ENCODE measurements around the gene NR6A1. TPM values are rescaled to one million over a fixed set of nuclear protein-coding genes. Genes with fewer than 3 reads are reported as not detected.

The NR6A1 gene
- polyA plus RNA-seq, 1 experiment: 0.10 TPM

DNA sequence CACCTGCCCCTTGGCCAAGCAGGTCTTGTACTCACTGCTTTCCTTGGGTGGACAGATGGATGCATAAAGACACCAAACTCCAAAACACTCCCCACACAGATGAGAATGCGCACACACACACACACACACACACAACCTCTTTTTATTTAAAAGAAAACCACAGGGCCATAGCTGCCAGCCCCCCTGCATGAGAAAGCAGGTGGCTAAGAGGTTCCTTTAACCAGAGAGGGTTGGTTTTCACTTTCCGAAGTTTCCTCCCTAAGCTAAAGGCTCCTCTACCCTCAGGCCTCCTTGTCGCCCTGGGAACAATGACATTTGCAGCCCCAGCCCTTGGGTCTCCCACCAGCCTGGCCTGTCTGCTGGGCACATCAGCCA, 275.0 kb downstream of the NR6A1 start:
- TF ChIP-seq, protein P1, sequence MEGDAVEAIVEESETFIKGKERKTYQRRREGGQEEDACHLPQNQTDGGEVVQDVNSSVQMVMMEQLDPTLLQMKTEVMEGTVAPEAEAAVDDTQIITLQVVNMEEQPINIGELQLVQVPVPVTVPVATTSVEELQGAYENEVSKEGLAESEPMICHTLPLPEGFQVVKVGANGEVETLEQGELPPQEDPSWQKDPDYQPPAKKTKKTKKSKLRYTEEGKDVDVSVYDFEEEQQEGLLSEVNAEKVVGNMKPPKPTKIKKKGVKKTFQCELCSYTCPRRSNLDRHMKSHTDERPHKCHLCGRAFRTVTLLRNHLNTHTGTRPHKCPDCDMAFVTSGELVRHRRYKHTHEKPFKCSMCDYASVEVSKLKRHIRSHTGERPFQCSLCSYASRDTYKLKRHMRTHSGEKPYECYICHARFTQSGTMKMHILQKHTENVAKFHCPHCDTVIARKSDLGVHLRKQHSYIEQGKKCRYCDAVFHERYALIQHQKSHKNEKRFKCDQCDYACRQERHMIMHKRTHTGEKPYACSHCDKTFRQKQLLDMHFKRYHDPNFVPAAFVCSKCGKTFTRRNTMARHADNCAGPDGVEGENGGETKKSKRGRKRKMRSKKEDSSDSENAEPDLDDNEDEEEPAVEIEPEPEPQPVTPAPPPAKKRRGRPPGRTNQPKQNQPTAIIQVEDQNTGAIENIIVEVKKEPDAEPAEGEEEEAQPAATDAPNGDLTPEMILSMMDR (IDR thresholded peaks at IDR 0.05; ENCODE audit: low read depth, low read length): no peak
- Histone ChIP-seq H3K27ac (ENCODE audit: low read depth, low read length) (no peak overlapping the region), H3K27me3 (ENCODE audit: control insufficient read depth, insufficient read depth, low read length) (peaks cover 80% of the 10 kb centered on the region), H3K4me3 (ENCODE audit: low read depth, low read length) (no peak overlapping the region), H3K9me3 (ENCODE audit: control insufficient read depth, insufficient read depth, low read length) (no peaks in the 10 kb centered on the region; the same call in 1 of the 2 replicates)
- CTCF ChIA-PET: no interaction called here
- DNase-seq (ENCODE audit: low read depth, low spot score): no peak
- POLR2A ChIA-PET: interaction anchor here (0.7 kb wide), 1 partner anchor 24 kb away, joined by 4 read pairs; no protein-coding TSS in a partner anchor

DNA sequence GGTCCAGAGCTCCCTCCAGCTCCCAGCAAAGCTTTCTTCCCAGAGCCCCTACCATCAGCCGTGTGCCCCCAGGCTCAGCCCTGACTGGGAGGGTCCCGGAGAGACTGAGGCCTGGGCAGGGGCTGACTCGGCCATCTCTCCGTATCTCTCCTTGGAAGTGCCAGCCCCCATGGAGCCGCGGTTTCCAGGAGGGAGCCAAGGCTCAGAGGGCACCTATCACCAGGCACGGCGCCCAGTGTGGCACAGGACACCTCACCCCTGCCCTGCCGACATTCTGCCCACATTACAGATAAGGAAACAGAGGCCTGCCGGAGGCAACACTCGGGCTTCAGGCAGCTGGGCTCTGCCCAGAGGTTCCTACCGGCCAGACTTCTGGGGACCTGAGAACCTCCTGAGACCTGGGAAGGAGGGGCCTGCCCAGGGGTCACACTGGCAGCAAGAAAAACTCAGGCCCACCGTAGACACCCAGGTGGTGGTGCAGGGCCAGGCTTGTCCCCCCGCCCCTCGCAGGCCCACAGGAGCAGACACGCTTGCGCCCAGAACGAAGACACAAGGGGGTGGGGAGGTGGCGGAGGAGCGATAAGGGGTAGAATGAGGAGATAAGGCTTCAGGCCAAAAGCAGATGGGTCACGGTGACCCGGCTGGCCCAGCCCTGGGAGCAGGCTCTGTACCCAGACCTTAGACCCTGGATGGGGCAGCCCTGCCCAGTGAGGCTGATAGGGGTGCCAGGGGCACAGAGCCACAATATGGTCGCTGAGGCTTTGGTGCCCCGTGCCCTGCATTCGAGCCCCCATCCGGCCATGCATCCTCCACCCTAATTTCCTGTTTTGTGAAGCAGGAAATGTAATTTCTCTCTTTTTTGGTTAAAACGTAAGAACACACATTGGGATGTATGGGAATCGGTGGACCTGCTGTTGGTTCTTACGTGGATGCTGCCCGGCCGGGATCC, 275.7 kb downstream of the NR6A1 start:
- TF ChIP-seq, protein P1 (IDR thresholded peaks at IDR 0.05; ENCODE audit: low read depth, low read length): no peak
- H3K27me3 ChIP-seq (ENCODE audit: control insufficient read depth, insufficient read depth, low read length): peaks cover 79% of the 10 kb centered on the region
- H3K4me3 ChIP-seq (ENCODE audit: low read depth, low read length): no peak overlapping the region
- CTCF ChIA-PET: no interaction called here
- POLR2A ChIA-PET: interaction anchor here (0.7 kb wide), 1 partner anchor 24 kb away, joined by 4 read pairs; no protein-coding TSS in a partner anchor
- DNase-seq (ENCODE audit: low read depth, low spot score): no peak
- H3K9me3 ChIP-seq (ENCODE audit: control insufficient read depth, insufficient read depth, low read length): no peaks in the 10 kb centered on the region; the same call in 1 of the 2 replicates
- no peak overlapping the region for H3K27ac ChIP-seq (ENCODE audit: low read depth, low read length)

DNA sequence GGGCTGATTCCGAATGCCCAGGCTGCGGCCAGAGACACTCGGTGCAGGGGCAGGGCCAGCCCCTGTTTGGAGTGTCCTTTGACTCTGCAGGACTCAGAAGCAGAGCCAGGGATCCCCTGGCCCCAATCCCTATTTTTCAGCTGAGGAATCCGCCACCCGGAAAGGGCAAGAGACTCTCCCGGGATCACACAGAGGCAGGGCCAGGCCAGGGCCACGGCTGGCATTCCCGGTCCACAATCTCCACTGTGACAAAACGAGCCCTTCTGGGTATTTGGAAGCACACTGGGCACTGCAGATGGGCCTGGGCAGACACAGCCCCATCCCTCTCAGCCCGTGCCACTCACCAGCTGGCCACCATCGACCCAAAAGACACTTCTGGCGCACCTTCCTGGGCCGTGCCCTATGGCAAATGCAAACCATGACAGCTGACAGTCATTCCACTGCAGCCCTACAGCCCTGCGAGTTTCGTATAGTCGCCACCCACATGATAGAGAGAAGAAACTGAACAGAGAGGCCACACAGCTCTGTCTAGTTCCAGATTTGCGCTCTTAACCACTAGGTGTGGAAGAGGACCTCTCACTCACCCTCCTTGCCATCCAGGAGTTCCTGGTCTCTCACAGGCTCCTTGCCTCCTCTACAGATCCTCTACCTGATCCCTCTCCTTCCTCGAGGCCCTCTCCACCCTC, 277.2 kb downstream of the NR6A1 start:
- TF ChIP-seq, protein P1 (IDR thresholded peaks at IDR 0.05; ENCODE audit: low read depth, low read length): no peak
- Histone ChIP-seq H3K27ac (ENCODE audit: low read depth, low read length) (no peak overlapping the region), H3K27me3 (ENCODE audit: control insufficient read depth, insufficient read depth, low read length) (peaks cover 80% of the 10 kb centered on the region), H3K9me3 (ENCODE audit: control insufficient read depth, insufficient read depth, low read length) (no peaks in the 10 kb centered on the region; the same call in 1 of the 2 replicates), H3K4me3 (ENCODE audit: low read depth, low read length) (no peak overlapping the region)
- CTCF ChIA-PET: interaction anchor here (0.6 kb wide), 1 partner anchor 42 kb away, joined by 7 read pairs; no protein-coding TSS in a partner anchor
- DNase-seq (ENCODE audit: low read depth, low spot score): no peak
- POLR2A ChIA-PET: no interaction called here

DNA sequence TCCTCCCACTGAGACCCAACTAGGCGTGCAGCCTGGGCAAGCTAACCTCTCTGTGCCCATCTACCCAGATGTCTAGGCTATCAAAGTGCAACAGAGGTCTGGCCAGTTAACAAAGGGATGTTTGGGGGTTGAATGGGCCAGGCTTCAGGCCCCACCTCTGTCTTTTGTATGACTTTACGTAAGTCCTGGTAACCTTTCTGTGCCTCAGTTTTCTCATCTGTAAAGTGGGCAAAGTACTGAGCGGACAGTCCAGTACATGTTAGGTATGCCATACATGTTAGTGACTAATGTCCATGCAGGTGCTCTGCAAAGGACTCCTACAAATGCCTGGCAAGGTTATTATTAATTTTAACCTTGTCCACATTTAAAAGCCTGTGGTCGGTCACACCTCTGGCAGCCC, 277.9 kb downstream of the NR6A1 start:
- Histone ChIP-seq H3K9me3 (ENCODE audit: control insufficient read depth, insufficient read depth, low read length) (no peaks in the 10 kb centered on the region; the same call in 1 of the 2 replicates), H3K4me3 (ENCODE audit: low read depth, low read length) (no peak overlapping the region), H3K27ac (ENCODE audit: low read depth, low read length) (no peak overlapping the region), H3K27me3 (ENCODE audit: control insufficient read depth, insufficient read depth, low read length) (peaks cover 80% of the 10 kb centered on the region)
- ChIA-PET POLR2A (no interaction called here), CTCF (no interaction called here)
- DNase-seq (ENCODE audit: low read depth, low spot score): no peak
- TF ChIP-seq, protein P1 (IDR thresholded peaks at IDR 0.05; ENCODE audit: low read depth, low read length): no peak
